Stimulated activated CD8-positive, alpha-beta memory T cell treated with anti-CD3 and anti-CD28 coated beads, Interleukin-7, amount 100 ng/mL, for 4 hours (primary cell): ENCODE measurements around the gene NFATC2IP.
"Not testable (repeated sequence)": the region's sequence is repeated elsewhere in the genome, so short reads cannot be mapped to it uniquely, and the experiment has no call there.

Source experiments
- DNase-seq, 2 donors: peaks; one replicate each; pipeline ENCODE4 v3.0.0-alpha.2; 2020; ENCODE audit warnings: low read depth in 2 of 2

Gene NFATC2IP

DNA sequence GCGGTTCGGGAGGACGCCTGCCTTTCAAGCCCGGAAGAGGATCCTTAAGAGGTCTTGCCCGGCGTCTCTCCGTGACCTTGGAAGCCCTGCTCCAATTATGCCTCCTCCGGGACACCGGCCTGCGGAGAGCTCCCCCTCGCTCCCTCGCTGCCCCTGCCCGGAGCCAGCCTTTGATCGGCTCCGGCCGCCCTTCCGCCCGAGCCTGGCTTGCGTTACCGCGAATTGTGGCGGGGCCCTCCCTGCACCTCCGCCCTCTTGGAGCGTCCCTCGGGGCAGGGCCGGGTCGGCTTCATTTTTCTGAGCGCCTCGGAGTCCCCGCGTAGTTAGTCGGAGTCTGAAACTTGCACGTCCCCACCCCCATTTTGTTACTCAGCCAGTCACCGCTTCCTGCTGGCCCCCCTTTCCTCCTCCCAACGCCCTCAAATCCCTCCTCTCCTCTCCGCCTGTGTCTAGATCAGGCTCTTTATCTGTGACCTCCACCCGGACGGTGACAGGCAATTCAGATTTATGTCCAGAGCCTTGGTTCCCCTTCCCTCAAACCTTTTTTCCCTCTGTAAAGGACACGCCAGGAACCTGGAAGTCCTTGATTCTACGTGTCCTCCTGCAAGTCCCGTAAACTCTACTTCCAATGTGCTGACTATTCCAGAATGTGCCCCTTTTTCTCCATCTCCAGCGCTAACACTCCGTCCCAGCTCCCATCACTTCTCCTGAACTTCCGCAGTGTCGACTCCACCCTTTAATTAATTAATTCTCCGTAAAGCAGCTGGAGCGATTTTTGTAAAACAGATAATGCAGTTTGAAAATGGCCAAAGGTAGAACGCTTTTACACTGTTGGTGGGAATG, 25.1 kb upstream of the NFATC2IP start:
- peak; percentile 66 to 70 for DNase-seq

DNA sequence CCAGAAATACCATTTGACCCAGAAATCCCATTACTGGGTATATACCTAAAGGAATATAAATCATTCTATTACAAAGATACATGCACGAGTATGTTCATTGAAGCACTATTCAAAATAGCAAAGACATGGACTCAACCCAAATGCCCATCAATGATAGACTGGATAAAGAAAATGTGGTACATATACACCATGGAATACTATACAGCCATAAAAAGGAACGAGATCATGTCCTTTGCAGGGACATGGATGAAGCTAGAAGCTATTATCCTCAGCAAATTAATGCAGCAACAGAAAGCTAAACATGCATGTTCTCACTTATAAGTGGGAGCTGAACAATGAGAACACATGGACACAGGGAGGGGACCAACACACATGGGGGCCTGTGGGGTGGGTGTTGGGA, 24.5 kb upstream of the NFATC2IP start:
- DNase-seq: not testable (repeated sequence)

DNA sequence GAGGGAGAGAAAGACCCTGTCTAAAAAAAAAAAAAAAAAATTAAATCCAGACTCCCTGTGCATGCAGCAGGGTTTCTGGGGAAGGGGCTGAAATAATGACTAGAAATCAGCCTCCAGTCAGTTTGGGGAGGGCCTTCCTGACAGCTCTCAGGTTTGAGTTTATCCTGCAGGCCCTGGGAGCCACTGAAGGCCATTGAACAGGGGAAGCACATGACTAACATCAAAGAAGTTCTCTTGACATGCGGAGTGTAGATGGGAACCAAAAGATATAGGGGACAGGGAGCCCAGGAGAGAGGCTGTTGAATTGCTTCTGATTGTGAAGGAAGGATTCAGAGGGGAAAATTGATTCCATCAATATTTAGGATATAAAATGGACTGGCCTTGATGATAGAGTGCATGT, 22.9 kb upstream of the NFATC2IP start:
- no peak for DNase-seq

DNA sequence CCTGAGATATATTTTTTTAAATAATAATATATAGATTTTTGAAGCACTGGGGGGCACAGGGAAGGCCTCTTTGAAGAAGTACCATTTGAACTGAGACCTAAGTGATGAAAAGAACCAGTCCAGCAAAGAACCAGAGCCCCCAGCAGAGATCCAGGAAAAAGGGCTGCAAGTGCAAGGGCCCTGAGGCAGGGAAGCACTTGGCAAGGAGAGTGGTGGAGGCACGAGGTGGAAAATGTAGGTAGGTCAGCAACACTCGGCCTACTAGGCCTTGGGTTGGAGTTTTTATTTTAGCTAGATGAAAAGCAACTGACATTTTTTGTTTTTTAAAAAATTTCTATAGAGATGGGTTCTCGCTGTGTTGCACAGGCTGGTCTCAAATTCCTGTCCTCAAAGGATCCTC, 20.5 kb upstream of the NFATC2IP start:
- DNase-seq: no peak

DNA sequence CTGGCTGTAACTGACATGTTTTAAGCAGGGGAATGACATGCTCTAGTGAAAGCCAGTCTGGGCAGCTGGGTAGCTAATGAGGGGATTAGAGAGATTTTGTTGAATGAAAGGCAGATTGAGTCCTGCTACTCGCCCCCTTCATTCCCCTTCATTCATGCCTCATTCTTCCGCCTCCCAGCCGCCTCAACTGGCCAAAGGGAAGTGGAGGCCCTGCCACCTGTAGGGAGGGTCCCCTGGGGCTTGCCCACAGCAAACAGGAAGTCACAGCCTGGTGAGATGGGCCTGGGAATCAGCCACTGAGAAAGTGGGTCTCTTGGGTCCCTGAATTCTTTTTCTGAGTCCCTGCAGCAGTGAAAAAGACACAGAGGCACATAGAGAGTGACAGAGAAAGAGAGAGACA, 20.1 kb upstream of the NFATC2IP start:
- DNase-seq: no peak

DNA sequence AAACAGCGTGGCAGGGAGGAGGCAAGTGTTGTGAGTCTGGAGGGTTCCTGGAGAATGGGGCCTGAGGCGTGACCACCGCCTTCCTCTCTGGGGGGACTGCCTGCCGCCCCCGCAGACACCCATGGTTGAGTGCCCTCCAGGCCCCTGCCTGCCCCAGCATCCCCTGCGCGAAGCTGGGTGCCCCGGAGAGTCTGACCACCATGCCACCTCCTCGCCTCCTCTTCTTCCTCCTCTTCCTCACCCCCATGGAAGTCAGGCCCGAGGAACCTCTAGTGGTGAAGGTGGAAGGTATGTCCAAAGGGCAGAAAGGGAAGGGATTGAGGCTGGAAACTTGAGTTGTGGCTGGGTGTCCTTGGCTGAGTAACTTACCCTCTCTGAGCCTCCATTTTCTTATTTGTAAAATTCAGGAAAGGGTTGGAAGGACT, 18.9 kb upstream of the NFATC2IP start, which contains the start of gene CD19:
Gene CD19, plus strand, starts transcription at position 171 of the 425 bp plus-strand sequence. Its CDS starts 30 bp downstream, at position 201.
- DNase-seq: no peak

DNA sequence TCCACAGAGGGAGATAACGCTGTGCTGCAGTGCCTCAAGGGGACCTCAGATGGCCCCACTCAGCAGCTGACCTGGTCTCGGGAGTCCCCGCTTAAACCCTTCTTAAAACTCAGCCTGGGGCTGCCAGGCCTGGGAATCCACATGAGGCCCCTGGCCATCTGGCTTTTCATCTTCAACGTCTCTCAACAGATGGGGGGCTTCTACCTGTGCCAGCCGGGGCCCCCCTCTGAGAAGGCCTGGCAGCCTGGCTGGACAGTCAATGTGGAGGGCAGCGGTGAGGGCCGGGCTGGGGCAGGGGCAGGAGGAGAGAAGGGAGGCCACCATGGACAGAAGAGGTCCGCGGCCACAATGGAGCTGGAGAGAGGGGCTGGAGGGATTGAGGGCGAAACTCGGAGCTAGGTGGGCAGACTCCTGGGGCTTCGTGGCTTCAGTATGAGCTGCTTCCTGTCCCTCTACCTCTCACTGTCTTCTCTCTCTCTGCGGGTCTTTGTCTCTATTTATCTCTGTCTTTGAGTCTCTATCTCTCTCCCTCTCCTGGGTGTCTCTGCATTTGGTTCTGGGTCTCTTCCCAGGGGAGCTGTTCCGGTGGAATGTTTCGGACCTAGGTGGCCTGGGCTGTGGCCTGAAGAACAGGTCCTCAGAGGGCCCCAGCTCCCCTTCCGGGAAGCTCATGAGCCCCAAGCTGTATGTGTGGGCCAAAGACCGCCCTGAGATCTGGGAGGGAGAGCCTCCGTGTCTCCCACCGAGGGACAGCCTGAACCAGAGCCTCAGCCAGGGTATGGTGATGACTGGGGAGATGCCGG, 18.2 kb upstream of the NFATC2IP start:
- no peak for DNase-seq

DNA sequence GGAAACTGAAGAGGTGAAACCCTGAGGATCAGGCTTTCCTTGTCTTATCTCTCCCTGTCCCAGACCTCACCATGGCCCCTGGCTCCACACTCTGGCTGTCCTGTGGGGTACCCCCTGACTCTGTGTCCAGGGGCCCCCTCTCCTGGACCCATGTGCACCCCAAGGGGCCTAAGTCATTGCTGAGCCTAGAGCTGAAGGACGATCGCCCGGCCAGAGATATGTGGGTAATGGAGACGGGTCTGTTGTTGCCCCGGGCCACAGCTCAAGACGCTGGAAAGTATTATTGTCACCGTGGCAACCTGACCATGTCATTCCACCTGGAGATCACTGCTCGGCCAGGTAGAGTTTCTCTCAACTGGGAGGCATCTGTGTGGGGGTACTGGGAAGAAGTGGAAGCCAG, 17.6 kb upstream of the NFATC2IP start:
- DNase-seq: no peak

DNA sequence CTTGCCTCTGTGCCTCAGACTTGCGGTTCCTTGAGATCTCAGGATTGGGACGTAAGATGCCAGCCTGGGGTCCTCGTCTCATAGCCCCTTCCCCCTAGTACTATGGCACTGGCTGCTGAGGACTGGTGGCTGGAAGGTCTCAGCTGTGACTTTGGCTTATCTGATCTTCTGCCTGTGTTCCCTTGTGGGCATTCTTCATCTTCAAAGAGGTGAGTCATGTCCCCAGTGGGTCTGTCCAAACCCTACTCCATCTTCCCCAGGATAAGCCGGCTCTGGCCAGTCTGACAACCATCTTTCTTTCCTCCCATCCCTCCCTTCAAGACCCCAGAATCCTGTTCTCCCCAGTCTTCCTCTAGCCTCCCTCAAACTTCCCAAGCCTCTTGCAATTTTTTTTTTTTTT, 15.4 kb upstream of the NFATC2IP start:
- DNase-seq: no peak

DNA sequence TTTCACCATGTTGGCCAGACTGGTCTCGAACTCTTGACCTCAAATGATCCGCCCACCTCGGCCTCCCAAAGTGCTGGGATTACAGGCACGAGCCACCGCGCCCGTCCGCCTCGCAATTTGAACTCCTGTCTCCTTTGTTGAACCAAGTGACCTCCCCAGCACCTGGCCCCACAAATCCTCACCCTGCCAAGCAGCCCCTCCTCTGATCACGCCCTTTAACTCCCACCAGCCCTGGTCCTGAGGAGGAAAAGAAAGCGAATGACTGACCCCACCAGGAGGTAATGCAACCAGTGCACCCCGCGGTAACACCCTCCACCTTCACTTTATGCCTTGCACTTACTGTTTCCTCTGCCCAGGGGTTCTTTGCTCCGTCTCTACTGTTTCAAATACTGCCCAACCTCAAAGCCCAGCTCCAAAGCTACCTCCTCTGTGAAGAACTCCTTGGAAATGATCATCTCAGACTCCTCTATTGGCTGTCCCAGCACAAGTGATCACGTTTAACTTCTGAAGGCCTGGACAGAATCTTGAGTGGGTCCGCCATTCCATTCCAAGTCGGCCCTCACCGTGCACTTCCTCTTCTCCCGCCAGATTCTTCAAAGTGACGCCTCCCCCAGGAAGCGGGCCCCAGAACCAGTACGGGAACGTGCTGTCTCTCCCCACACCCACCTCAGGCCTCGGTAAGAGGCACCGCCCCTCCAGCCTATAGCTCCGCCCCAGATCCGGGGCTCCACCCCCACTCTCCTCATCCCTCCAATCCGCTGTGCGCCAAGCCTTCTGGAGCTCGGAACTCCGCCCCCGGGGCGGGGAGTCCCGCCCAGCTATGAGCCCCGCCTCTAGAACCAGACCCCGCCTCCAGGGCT, 14.6 kb upstream of the NFATC2IP start:
- peak; percentile 64 to 67 for DNase-seq

DNA sequence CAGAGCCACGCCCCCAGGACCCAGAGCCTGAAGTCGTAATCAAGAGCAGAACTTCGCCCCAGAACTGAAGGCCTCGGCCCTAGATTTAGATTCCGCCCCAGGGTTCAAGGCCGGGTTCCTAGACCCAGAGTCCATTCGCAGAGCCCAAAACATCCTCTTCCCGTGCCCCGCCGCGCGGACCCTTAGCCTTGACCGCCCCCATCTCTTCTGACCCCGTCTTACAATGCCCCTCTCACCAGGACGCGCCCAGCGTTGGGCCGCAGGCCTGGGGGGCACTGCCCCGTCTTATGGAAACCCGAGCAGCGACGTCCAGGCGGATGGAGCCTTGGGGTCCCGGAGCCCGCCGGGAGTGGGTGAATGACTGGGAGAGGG, 14.0 kb upstream of the NFATC2IP start:
- no peak for DNase-seq

DNA sequence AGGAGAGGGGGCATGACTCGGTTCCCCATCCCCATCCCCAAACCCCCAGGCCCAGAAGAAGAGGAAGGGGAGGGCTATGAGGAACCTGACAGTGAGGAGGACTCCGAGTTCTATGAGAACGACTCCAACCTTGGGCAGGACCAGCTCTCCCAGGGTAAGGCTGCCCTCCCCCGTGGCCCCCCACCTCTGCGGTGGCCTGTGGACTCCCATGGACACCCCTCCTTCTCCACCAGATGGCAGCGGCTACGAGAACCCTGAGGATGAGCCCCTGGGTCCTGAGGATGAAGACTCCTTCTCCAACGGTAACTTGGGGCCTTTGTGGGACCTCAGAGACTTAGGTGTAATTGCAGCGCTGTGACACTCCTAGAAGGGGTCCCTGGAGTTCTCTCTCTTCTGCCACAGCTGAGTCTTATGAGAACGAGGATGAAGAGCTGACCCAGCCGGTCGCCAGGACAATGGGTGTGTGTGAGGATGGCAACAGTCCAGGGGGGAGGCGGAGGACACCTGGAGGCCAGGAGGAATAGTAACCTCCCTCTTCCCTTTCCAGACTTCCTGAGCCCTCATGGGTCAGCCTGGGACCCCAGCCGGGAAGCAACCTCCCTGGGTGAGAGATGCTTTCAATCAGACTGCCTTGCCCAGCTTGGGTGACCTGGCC, 13.4 kb upstream of the NFATC2IP start:
- no peak for DNase-seq

DNA sequence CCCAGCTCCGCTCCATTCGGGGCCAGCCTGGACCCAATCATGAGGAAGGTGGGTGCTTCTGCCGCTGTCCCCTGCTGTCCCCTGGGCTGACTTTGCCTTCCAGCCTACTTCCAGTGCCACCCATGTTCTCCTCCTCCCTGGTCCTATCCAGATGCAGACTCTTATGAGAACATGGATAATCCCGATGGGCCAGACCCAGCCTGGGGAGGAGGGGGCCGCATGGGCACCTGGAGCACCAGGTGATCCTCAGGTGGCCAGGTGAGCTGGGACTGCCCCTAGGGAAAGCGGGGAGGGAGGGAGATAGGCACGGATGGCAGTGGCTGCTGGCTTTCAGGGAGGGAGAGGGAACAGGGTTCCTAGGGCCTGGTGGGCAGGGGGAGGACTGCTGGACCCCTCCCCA, 12.0 kb upstream of the NFATC2IP start:
- DNase-seq: no peak

DNA sequence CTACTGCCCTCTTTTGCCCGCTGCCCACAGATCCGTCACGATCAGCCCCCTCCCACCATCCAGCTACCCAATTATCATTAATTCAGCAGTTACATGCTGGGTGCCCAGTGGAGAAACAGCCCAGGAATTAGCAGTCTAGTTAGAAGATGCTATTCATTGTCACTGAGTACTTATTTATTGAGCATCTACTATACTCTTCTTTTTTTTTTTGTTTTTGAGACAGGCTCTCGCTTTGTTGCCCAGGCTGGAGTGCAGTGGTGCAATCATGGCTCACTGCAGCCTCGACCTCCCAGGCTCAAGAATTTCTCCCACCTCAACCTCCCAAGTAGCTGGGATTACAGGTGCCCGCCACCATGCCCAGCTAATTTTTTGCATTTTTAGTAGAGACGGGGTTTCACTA, 10.9 kb upstream of the NFATC2IP start:
- DNase-seq: not testable (repeated sequence)

DNA sequence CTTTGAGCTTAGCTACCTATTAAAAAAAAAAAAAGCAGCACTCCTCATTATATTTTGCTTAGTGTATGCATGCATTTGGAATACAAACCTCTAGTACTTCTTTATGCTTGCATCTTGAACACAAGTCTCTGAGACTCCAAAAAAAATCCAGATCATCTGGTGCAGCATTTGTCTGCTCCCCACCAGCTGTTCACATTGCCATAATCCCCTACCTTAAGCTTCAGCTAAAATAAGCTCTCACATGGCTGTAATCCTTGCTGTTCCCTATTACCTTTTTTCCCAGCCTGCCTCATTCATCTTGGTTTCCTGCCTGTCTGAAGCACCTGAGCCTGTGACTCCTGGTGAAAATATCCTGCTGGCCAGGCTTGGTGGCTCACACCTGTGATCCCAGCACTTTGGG, 7.5 kb upstream of the NFATC2IP start:
- DNase-seq: no peak

DNA sequence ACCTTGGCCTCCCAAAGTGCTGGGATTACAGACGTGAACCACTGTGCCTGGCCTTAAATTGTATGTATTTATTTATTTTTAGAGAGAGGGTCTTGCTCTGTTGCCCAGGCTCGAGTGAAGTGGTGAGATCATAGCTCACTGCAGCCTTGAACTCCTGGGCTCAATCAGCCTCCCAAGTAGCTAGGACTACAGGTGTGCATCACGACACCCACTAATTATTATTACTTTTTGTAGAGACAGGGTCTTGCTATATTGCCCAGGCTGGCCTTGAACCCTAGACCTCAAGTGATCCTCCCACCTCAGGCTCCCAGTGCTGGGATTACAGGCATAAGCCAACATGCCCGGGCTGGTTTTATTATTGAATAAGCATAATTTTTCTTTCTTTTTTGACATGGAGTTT, 4.1 kb upstream of the NFATC2IP start:
- DNase-seq: no peak

DNA sequence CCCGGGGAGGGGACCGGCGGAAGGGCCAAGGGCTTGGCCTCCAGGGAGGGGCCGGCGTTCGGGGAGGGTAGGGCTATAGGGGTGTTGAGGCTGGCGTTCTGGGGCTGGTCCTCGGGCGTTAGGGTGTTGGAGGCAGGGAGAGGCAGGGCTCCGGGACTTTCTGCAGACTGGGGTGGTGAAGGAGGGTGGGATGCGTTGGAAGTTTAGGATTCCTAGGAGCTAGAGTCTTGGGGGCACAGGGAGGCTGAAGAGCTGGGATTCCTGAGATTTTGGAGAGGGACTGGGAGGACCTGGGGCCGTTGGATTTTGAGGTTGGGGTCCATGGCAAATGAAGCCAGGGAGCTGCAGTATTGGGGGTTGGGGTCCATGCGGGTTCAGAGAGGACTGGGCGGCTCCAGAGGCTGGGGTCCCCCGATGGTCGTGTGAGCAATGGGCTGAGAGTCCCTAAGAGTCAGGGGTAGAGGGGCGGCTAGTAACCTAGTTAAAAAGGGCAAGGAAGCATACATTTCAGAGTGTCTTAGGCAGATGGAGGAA, 740 bp downstream of the NFATC2IP start:
- DNase-seq: no peak

DNA sequence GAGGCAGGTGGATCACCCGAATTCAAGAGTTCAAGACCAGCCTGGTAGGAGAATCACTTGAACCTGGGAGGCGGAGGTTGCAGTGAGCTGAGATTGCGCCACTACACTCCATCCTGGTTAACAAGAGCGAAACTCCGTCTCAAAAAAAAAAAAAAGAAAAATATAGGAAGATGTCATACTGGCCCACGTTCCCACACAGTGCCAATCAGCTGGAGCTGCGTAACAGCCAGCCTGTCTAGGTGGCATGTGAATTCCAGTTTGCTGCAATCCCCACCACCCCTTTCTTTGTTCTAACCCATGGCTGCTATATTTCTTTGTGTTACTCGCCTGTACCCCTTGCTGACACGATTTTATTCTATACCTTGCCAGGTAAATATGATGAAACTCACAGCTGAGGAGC, 7.5 kb downstream of the NFATC2IP start:
- DNase-seq: no peak

DNA sequence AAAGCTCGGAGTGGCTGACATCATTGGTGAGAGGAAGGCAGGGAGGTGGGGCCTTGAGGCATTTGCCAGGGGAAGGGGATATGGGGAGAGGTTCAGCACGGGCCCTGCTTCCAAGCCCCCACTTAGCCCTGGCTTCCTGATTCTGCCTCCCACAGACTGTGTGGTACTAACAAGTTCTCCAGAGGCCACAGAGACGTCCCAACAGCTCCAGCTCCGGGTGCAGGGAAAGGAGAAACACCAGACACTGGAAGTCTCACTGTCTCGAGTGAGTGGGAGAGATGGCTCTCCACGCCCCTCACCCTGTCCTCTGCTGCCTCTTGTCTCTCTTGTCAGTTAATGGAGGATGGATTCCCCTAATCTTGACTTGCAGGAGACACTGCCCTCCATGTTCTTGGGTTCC, 8.1 kb downstream of the NFATC2IP start:
- no peak for DNase-seq

DNA sequence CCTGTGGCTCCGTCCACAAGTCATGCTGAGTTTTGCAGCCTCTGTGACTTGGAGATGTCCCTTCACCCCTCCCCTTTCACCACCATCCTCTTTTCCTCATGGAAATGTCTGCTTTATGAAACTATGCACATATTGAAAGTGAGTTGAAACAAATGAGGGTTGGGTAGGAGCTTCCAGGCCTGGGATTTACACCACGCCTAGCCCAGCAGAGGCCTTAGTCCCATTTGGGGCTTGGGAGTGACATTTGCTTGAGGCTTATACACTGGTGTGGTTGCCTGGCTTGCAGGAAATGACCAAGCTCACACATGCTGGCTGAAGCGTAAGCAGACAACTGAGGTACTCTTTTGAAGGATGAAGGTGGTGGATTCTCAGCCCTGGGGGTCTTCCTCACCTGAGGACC, 13.3 kb downstream of the NFATC2IP start:
- DNase-seq: no peak

DNA sequence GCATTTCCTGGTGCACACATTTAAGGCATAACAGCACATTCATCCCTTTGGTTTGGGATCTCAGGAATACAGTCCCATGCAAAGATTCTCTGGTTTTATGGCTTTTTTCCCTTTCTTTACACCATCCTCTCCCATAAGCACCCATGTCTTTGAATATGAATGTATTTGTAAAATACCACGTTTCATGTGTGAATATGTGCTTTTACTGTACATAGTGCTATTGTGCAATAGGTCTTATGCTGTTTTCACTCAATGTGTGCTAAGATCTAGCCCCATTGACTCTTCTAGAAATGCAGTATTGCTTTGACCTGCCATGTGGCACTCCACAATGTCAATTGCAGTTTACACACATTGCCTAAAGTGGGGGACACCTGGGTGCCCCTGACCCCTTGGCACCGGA, 13.8 kb downstream of the NFATC2IP start:
- DNase-seq: no peak
